Measurements from ENCODE around the gene TANGO2.

Gene TANGO2

DNA sequence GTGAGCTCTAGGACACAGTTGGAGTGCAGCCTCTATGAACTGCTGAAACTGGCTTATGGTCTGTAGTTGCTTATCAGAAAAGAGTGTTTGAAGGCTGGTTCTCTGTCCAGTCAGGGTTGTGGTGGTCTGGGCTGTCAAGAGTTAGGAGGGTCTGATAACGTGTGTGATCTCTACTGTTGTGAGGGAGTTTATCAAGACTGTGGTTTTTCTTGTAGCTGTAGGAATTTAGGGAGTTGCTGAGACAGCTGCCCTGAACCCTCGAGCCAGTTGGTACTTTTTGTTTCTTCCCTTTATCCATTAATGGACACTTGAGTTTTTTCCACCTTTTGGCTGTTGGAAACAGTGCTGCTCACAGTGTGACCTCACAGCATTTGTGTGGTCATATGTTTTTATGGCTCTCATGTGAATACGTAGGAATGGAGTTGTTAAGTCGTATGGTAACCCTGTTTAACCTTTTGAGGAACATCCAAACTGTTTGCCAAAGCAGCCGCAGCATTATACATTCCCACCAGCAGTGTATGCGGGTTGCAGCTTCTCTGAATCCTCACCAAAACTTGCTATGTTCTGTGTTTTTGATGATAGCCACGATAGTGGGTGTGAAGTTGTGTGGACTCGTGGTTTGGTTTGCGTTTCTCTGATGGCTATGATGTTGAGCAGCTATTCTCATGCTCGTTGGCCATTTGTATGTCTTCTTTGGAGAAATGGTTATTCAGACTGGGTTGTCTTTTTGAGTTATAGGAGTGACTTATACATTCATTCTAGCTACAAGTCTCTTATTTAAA lies 38.3 kb downstream of the TANGO2 start:
- DNase-seq = no peak
- Histone ChIP-seq H3K27me3 (replicated peaks) (no peaks in the 10 kb centered on the region), H3K36me3 (replicated peaks) (peaks cover 28% of the 10 kb centered on the region), H3K4me3 (ENCODE audit: low read depth, low read length) (no peak overlapping the region), H3K27ac (no peak overlapping the region)
- TF ChIP-seq, protein P1, sequence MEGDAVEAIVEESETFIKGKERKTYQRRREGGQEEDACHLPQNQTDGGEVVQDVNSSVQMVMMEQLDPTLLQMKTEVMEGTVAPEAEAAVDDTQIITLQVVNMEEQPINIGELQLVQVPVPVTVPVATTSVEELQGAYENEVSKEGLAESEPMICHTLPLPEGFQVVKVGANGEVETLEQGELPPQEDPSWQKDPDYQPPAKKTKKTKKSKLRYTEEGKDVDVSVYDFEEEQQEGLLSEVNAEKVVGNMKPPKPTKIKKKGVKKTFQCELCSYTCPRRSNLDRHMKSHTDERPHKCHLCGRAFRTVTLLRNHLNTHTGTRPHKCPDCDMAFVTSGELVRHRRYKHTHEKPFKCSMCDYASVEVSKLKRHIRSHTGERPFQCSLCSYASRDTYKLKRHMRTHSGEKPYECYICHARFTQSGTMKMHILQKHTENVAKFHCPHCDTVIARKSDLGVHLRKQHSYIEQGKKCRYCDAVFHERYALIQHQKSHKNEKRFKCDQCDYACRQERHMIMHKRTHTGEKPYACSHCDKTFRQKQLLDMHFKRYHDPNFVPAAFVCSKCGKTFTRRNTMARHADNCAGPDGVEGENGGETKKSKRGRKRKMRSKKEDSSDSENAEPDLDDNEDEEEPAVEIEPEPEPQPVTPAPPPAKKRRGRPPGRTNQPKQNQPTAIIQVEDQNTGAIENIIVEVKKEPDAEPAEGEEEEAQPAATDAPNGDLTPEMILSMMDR (IDR thresholded peaks at IDR 0.05; ENCODE audit: low read depth, low read length, missing control alignments) = no peak
- in situ Hi-C loops (cut with HindIII; ENCODE audit: low pct_ligation_motif_present, low sequenced_read_pairs) = no loop called here

DNA sequence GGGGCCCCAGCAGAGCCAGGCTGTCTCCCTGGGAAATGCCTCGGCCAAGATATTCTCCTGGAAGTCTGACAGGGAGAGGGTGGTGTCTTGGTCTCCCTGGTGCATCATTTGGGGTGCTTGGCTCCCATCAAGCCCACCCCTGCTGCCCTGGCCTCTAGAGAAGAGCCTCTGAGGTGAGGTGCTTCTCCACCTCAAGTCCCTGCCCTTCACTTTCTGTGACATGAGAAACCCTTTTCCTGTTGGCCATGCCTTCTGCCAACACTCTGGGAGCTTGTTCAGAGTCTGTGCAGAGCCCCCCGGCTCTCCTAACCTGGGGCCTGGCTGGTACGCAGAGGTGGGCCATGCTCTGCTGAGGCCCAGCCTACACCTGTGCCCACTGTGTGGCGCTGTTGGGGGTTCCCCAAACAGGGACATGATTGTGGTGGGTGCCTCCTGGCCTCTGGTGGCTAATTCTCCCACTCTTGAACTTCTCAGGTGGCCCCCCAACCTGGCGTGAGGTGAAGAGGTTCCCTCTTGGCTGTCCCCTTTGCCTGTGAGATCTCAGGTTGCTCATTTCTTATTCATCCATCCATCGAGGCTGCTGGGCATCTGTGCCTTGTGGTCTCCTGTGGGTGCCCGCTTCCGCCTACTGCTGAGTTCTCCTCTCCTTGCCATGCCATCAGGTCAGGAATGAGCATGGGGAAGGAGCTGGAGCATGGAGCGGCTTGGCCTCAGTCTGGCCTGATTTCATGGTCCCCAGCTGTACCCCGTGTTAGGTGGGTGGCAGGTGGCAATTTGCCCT lies 40.0 kb downstream of the TANGO2 start:
- Histone ChIP-seq H3K36me3 (replicated peaks) (peaks cover 23% of the 10 kb centered on the region), H3K4me3 (ENCODE audit: low read depth, low read length) (no peak overlapping the region), H3K27ac (no peak overlapping the region), H3K27me3 (replicated peaks) (no peaks in the 10 kb centered on the region)
- in situ Hi-C loops (cut with HindIII; ENCODE audit: low pct_ligation_motif_present, low sequenced_read_pairs) = no loop called here
- TF ChIP-seq, protein P1 (IDR thresholded peaks at IDR 0.05; ENCODE audit: low read depth, low read length, missing control alignments) = peak; percentile 24
- DNase-seq = no peak

DNA sequence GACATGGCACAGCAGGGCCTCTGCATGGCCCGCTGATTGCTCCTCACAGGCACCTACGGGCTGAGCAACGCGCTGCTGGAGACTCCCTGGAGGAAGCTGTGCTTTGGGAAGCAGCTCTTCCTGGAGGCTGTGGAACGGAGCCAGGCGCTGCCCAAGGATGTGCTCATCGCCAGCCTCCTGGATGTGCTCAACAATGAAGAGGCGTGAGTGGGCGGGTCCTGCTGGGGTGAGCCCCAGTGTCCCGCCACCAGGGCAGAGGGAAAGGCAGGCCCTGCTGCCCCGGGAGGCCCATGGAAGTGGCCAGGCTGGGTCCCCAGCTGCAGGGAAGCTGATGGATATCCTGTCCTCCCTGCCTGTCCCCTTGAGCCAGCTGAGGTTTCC lies 40.6 kb downstream of the TANGO2 start:
- no peak for DNase-seq
- Histone ChIP-seq H3K27me3 (replicated peaks) (no peaks in the 10 kb centered on the region), H3K27ac (no peak overlapping the region), H3K36me3 (replicated peaks) (peaks cover 23% of the 10 kb centered on the region), H3K4me3 (ENCODE audit: low read depth, low read length) (no peak overlapping the region)
- TF ChIP-seq, protein P1 (IDR thresholded peaks at IDR 0.05; ENCODE audit: low read depth, low read length, missing control alignments) = no peak
- in situ Hi-C loops (cut with HindIII; ENCODE audit: low pct_ligation_motif_present, low sequenced_read_pairs) = no loop called here

DNA sequence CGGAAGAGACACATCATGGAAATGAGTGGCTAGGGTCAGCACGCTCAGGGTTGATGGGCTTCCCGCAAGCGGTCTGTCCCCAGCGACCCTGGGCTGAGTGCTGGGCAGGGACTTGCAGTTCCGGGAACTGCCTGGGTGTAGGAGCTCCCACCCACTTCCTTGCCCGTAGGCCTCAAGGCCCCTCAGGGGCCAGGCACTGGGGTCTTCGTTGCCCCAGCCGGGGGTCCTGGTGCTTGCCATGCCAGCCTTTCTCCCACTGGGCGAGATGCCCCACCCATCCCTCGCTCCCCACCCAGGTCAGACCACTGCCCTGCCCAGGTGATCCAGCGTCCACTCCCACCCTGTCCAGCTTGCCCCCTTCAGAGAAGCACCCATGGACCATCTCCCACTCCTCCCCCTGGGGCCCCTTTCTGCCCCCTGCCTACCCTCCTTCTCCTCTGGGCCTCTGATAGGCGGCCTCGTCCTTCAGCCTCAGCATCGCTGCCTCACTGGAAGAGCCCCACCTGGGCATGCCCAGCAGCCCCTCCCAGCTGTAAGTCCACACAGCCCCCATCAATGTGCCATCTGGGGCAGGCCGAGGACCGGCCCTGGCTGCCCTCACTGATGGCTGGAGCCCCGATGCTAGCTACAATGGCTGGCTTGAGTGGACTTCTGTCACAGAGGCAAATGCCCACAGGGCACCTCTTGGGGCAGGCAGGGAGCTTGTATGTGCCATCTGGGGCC lies 41.3 kb downstream of the TANGO2 start:
- peaks cover 23% of the 10 kb centered on the region for H3K36me3 ChIP-seq (replicated peaks)
- in situ Hi-C loops (cut with HindIII; ENCODE audit: low pct_ligation_motif_present, low sequenced_read_pairs) = no loop called here
- TF ChIP-seq, protein P1 (IDR thresholded peaks at IDR 0.05; ENCODE audit: low read depth, low read length, missing control alignments) = no peak
- no peak for DNase-seq
- H3K27me3 ChIP-seq (replicated peaks) = no peaks in the 10 kb centered on the region
- no peak overlapping the region for H3K27ac ChIP-seq
- H3K4me3 ChIP-seq (ENCODE audit: low read depth, low read length) = no peak overlapping the region

DNA sequence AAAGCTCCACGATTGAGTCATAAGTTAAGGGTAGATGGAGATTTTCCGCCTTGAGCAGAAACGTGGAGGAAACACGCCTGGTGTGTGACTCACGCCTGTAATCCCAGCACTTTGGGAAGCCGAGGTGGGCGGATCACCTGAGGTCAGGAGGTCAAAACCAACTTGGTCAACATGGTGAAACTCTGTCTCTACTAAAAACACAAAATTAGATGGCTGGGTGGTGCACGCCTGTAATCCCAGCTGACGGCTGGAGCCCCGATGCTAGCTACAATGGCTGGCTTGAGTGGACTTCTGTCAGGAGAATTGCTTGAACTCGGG lies 41.8 kb downstream of the TANGO2 start:
- peak; percentile 29 for DNase-seq
- Histone ChIP-seq H3K27ac (no peak overlapping the region), H3K4me3 (ENCODE audit: low read depth, low read length) (no peak overlapping the region), H3K36me3 (replicated peaks) (peaks cover 23% of the 10 kb centered on the region), H3K27me3 (replicated peaks) (no peaks in the 10 kb centered on the region)
- TF ChIP-seq, protein P1 (IDR thresholded peaks at IDR 0.05; ENCODE audit: low read depth, low read length, missing control alignments) = no peak
- in situ Hi-C loops (cut with HindIII; ENCODE audit: low pct_ligation_motif_present, low sequenced_read_pairs) = no loop called here

Measured in brain microvascular endothelial cell (primary cell).